Adrenal gland (tissue), 12 donors: Measurements from ENCODE around the gene OR6C2. TPM values are rescaled to one million over a fixed set of nuclear protein-coding genes. Genes with fewer than 3 reads are reported as not detected.

ENCODE experiments used
- DNase-seq, 7 donors: peaks; one replicate each; pipeline ENCODE4 v3.0.0-alpha.2; 2019 to 2020
- H3K27ac ChIP-seq, 5 donors: fragments of 200-600 bp; sonication (generic) in 4 of 5; 1 replicate in 3 of 5; 2 replicates in 2 of 5; pipeline versions ENCODE4 v1.5.1 to v1.8.0; 2016 to 2020; ENCODE audit warnings: mild to moderate bottlenecking in 1 of 5
- H3K27me3 ChIP-seq: fragments of 200-600 bp; 2 replicates; pipeline ENCODE4 v1.8.0; 2021
- H3K36me3 ChIP-seq, 2 donors: fragments of 200-600 bp; replicated peaks in 1 of 2; 1 replicate in 1 of 2; 2 replicates in 1 of 2; pipeline versions ENCODE4 v1.5.1 to v1.8.0; 2018 to 2022
- H3K4me1 ChIP-seq, 2 donors: fragments of 200-600 bp; replicated peaks in 1 of 2; 1 replicate in 1 of 2; 2 replicates in 1 of 2; pipeline versions ENCODE4 v1.5.1 to v1.8.0; 2018 to 2021
- H3K4me3 ChIP-seq, 4 donors: fragments of 200-600 bp; sonication (generic) in 3 of 4; one replicate each; pipeline ENCODE4 v1.5.1; 2016 to 2018
- H3K9me3 ChIP-seq, 3 donors: fragments of 200-600 bp; sonication (generic) in 1 of 3; replicated peaks in 1 of 3; 1 replicate in 2 of 3; 2 replicates in 1 of 3; pipeline versions ENCODE4 v1.5.1 to v1.8.0; 2016 to 2021
- CTCF ChIP-seq, 6 experiments: fragments of 450-650 bp in 4 of 6; fragments of 200-600 bp in 2 of 6; sonication (generic) in 1 of 6; IDR thresholded peaks; 1 replicate in 5 of 6; 2 replicates in 1 of 6; pipeline versions ENCODE4 v1.5.1 to v1.8.0; 2016 to 2021; ENCODE audit warnings: antibody characterized with exemption in 6 of 6, mild to moderate bottlenecking in 2 of 6, moderate library complexity in 1 of 6
- POLR2A ChIP-seq, 2 donors: fragments of 450-650 bp; IDR thresholded peaks; one replicate each; pipeline ENCODE4 v1.6.1; 2017; ENCODE audit warnings: antibody characterized with exemption in 2 of 2, mild to moderate bottlenecking in 2 of 2, moderate library complexity in 1 of 2
- WGBS, 4 donors: extraction: QIAGEN DNeasy Blood & Tissue Kit in 2 of 4; methylation state at CpG; one replicate each; pipeline versions ENCODE4 v1.1.5 to v1.1.7; 2013 to 2017; 5-methylcytosine and 5-hydroxymethylcytosine counted together
- intact Hi-C, 2 donors: fragments of 100-400 bp; cut with DNase I; formaldehyde crosslinking; loops; one replicate each; pipeline versions ENCODE4 v1.14.1 to v1.15.0; 2022 to 2023
- polyA plus RNA-seq, 3 donors: library from polyadenylated mRNA; stranded (reverse); fragments of 200-250 nt in 2 of 3; fragments of 350-450 nt in 1 of 3; fragmentation: Illumina TruSeq in 1 of 3; extraction: RNeasy Lipid Tissue Mini Kit (QIAGEN cat#74804) in 1 of 3; gene quantifications; one replicate each; pipeline ENCODE4 v1.2.3, GENCODE V29; 2013 to 2014
- total RNA-seq, 9 donors: library from RNA; depleted of rRNA in 4 of 9; stranded (reverse); fragments of >200 nt in 4 of 9; fragments of 120-200 nt in 1 of 9; fragmentation: NEBNext Ultra II Directional in 1 of 9; extraction: Animal tissue kit (Norgen Biotek cat#: 25700) in 1 of 9; gene quantifications; one replicate each; pipeline versions ENCODE4 v1.1.0 to v1.2.4, GENCODE V29; 2013 to 2023
- donor health status: healthy with polysubstance abuse.
- donor health status: Bipolar disorder and iron deficiency.
- donor health status: DM: yes; HTN: yes; CAD: no.
- donor health status: DM: no; HTN: no; CAD: no.
- donor health status: DM: no; HTN: no; CAD: no.
- donor health status: DM: yes; HTN: yes; CAD: no.

The OR6C2 gene
- total and polyA plus RNA-seq, 12 donors, result not detected

GRCh38 chr12:55492078-55492477 lies 48.2 kb downstream of the OR6C2 start, which contains the start of gene OR6C68:
Gene OR6C68 (plus strand): TSS chr12:55492378. CDS start chr12:55492378, 0 bp downstream.
- Histone ChIP-seq H3K36me3 (no peaks in the 10 kb centered on the region), H3K4me1 (no peaks in the 10 kb centered on the region), H3K27me3 (no peaks in the 10 kb centered on the region), H3K27ac (no peak within 1 kb of the TSS), H3K4me3 (no peak within 1 kb of the TSS), H3K9me3 (no peaks in the 10 kb centered on the region)
- TF ChIP-seq CTCF (IDR thresholded peaks at IDR 0.05), result no peak
- TF ChIP-seq POLR2A (IDR thresholded peaks at IDR 0.05), result no peak
- intact Hi-C loops, result no loop called here
- WGBS, 4 donors, result 48 to 69% (median 54%) methylated on average over 2 of the region's 2 CpGs
- no peak for DNase-seq

- Histone ChIP-seq H3K27ac (no peak overlapping the region), H3K4me1 (no peaks in the 10 kb centered on the region), H3K36me3 (no peaks in the 10 kb centered on the region), H3K9me3 (no peaks in the 10 kb centered on the region), H3K4me3 (no peak overlapping the region), H3K27me3 (no peaks in the 10 kb centered on the region)
- intact Hi-C loops, result no loop called here
- 72 to 80% (median 76%) methylated on average over 5 of the region's 5 CpGs for WGBS, 4 donors
- no peak for DNase-seq
- no peak for TF ChIP-seq CTCF (IDR thresholded peaks at IDR 0.05)
- TF ChIP-seq POLR2A (IDR thresholded peaks at IDR 0.05), result no peak
Measured at GRCh38 chr12:55495490-55495889, 51.6 kb downstream of the OR6C2 start.

GRCh38 chr12:55499231-55499630 lies 55.4 kb downstream of the OR6C2 start:
- WGBS, 4 donors, result 66 to 82% (median 77%) methylated on average over 4 of the region's 4 CpGs
- intact Hi-C loops, result no loop called here

GRCh38 chr12:55499810-55500252 lies 56.0 kb downstream of the OR6C2 start:
- no peaks in the 10 kb centered on the region for H3K36me3 ChIP-seq
- no peaks in the 10 kb centered on the region for H3K4me1 ChIP-seq
- DNase-seq, result no peak
- H3K27ac ChIP-seq, result no peak overlapping the region
- H3K4me3 ChIP-seq, result no peak overlapping the region
- no peak for TF ChIP-seq CTCF (IDR thresholded peaks at IDR 0.05)
- no peak for TF ChIP-seq POLR2A (IDR thresholded peaks at IDR 0.05)
- no peaks in the 10 kb centered on the region for H3K27me3 ChIP-seq
- H3K9me3 ChIP-seq, result no peaks in the 10 kb centered on the region
- intact Hi-C loops, result no loop called here
- WGBS, 4 donors, result 17 to 38% (median 25%) methylated on average over 2 of the region's 2 CpGs

More at GRCh38 chr12:55499231-55499630, 55.4 kb downstream of the OR6C2 start:
- Histone ChIP-seq H3K27ac (no peak overlapping the region), H3K27me3 (no peaks in the 10 kb centered on the region), H3K36me3 (no peaks in the 10 kb centered on the region), H3K4me1 (no peaks in the 10 kb centered on the region), H3K9me3 (no peaks in the 10 kb centered on the region), H3K4me3 (no peak overlapping the region)
- no peak for TF ChIP-seq POLR2A (IDR thresholded peaks at IDR 0.05)
- TF ChIP-seq CTCF (IDR thresholded peaks at IDR 0.05), result no peak
- no peak for DNase-seq
